CD4-positive, alpha-beta T cell treated with Interleukin-4 for 4 hours (primary cell): Measurements from ENCODE around the gene DIAPH3.

ENCODE experiments used
- DNase-seq: peaks from one replicate; pipeline ENCODE4 v3.0.0-alpha.2; 2020

The DIAPH3 gene

DNA sequence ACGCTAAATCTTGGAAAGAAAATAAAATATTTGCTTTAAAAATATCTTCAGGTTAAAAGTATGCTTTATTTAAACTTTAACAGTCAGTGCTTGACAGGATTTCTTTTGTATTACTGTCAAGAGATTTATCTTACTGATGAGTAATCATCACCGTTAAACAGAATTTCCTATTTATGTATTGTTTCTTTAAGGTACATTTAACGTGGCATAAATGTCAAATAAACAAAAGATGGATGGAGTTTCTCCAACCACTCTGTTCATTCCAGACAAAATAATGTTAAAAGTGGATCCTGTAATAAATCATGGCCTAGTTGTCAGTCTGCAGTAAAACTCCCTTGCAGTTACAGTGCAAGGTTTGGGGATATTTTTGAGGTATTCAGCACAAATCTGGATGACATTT is 298.3 kb downstream of the DIAPH3 start:
- DNase-seq = no peak

DNA sequence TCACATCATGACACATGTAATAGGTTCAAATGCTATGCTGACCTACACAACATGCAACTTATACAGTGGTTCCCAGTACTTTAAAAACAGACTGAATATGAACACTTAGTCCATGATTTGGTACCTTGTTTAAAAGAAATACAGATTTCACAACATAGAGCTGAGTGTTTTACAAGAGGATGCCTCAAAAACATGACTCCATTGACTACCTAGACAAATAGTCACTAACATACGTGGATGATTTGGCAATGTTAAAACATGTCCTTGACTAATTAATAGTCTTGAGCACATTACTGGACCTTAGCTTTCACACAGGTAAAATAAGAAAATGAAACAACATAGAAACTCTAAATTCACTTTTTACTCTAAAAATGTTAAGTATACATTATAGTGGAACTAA is 300.1 kb downstream of the DIAPH3 start:
- no peak for DNase-seq

GRCh38 chr13:59861676-59862075 is 302.1 kb downstream of the DIAPH3 start:
- no peak for DNase-seq

- DNase-seq = no peak
Observed at GRCh38 chr13:59856281-59856810, 307.4 kb downstream of the DIAPH3 start.

DNA sequence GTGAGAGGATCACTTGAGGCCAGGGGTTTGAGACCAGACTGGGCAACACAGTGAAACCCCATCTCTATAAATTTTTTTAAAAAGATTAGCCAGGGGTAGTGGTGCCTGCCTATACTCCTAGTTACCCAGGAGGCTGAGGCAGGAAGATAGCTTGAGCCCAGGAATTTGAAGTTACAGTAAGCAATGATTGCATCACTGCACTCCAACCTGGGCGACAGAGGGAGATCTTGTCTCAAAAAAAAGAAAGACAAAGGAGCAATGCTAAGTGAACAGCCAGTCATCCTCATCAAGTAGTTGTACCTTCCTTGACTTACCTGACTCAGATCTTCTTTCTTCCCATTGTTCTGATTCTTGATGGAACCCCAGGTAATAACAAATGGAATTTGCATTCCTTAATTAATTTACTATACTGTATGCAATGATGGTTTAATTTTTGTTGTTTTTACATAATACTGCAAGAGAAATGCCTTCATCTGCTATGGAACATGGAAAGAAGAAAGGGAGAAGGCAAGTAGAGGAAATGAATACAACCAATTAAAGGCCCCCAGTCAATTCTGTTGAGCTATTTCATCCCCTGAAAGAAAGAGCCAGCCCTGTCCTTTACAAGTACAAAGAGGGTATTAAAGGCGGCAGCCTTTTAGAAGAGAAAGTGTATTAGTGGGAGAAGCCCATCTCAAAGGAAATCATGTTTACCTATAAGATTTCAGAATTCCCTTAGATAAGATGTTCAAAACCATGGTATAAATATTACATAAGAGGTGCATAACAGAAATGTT is 316.7 kb downstream of the DIAPH3 start:
- DNase-seq = no peak

DNA sequence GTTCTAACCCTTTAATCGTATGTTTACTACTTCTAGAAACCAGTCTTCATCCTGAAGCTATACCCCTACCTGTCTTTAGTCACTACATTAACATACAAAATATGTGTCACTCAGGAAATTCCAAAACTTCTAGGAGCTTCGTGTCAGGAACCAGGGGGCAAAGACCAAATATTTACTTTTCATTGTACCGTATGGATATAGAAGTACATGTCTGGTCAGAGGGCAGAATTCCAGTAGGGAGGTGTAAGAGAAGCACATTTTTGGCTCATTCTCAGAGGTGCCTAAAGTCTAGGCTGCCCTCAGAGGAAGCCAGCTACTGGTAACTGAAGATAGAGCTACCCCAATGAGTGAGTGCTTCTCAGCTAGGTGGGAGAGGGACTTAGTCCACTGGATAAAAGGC is 320.7 kb downstream of the DIAPH3 start:
- no peak for DNase-seq

DNA sequence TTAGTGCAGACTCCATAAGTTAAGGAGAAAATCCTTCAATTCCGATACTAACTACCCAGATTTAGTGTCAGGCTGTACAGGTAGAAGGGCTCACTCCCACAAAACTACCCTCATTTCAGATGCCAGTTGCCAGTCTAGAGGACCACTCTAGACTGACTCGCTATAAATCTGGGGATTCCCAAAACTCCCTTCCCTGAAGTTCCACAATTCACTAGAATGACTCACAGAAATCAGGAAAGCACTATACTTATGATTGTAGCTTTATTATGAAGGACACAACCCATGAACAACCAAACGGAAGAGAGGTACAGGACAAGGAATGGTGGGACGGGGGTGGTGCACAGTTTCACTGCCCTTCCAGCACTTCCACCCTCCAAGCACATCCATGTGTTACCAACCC is 321.2 kb downstream of the DIAPH3 start:
- DNase-seq = no peak

GRCh38 chr13:59839186-59839585 is 324.5 kb downstream of the DIAPH3 start:
- no peak for DNase-seq

DNA sequence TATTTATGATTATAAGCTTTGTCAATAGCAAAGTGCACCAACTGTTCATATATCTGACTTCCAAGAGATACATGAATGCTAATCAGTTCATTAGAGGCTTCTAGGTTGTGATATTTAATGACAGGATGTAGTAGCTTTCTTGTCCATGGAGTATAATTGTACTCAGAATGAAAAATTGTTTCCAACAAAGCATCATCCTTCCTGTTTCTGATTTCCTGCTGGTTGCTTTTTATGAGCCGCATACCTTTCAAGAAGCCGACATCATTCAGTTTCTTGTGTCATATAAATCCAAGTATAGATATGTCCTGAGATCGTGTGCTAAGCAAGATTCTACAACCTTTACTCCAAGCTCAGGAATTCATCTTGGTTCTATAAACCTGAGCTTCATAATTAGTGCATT is 326.6 kb downstream of the DIAPH3 start:
- DNase-seq = no peak

DNA sequence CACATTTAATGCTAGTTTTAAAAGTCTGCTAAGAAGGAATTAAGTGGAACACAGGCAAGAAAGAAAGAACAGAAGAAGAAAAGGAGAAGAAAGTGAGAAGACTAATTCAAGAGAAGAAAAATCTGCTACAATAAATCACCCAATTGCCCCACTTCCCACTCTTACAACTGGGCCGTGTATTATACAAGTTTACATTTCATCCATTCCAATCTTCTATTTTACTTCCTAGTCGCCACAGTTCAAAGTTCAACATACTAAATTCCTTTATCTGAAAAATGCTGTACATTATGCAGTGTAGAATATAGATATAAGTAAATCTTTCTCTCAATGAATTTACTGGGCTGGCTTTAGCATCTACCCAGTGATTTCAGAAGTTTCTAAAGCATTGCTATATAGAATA is 328.2 kb downstream of the DIAPH3 start:
- no peak for DNase-seq

DNA sequence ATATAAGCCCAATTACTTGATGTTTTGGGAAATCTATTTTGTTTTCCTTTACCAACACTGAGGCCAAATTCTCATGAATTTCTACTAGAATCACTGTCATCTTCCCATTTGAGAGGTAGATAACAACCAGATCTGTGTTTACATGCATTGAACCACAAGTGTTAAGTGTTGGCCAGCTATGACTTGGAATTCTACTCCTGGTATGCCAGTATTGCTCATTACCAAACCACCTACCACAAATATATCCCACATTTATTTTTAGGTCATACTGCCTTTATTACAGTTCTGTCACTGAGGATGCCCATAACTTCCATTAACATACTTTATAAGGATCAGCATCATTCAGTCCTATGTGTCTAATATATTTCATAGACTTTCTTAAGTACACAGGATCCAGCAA is 328.9 kb downstream of the DIAPH3 start:
- no peak for DNase-seq

- no peak for DNase-seq
Observed at GRCh38 chr13:59829690-59830089, 334.0 kb downstream of the DIAPH3 start.

DNA sequence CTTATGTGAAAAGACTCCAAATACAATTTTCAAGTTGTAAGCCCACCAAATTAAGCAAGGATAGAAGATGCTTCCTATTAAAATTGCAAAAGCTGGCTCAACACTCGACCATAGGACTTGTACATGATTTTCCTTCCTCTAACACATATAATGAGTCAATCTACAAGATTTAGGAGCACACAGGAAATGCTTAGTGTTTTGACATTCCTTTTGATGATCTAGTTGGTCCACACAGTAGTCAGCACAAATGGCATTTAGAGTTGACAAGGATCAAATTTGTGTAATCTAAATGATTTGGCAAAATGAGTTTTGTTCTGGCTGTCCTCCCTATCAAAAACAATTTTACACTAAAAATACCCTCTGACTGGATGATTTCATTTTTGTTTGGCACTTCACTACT is 340.2 kb downstream of the DIAPH3 start:
- DNase-seq = no peak

GRCh38 chr13:59809564-59809963 is 354.2 kb downstream of the DIAPH3 start:
- no peak for DNase-seq

DNA sequence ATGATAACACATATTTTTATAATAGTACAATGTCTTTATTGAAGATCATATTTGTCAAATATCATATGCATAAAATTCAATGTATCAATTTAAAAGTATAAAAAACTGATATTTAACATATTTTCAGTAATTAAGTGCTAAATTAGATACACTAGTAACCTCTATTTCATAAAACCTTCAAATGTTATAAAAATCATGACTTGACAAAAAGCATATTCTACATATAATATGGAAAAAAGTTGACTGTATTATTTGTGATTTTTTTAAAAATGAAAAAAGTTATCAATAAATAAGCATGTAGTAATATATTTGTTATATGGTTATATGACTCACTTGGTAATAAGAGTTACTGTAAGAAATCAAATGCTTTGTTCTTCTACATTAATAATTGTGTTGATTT is 356.9 kb downstream of the DIAPH3 start:
- DNase-seq = no peak

DNA sequence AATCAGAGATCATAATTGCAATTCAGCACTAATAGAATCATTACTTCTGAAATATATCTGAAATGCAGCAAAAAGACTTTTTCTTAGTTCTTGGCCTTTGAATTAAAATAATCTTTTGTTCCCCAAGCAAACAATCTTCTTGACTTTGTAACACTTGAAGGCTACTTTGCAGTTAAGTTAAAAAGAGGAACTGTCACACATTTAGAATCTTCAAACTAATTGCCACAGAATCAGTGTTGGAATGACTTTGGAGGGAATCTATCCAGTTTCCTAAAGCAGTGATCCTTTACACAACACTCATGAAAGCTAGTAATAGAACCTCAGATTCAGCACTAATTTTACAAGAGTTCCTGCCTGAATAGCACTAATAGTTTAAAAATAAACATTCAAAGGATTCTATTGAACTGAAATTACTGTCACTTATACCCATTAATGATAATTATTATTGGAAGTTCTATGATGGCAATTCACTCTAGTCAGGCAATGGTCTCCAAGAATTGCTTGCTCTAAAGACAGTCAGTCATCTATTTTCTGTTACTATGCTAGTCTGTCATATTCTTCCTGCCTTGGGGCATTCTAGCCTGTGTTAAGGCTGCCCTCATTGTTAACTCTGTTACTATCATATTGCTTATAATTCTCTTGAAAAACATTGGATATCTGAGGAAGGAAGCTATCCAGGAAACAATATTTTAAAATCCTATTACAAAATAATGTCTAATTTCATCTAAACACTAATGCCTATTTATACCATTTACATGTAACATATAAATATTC is 362.4 kb downstream of the DIAPH3 start:
- DNase-seq = no peak

- DNase-seq = no peak
Observed at GRCh38 chr13:59793107-59793506, 370.6 kb downstream of the DIAPH3 start.

DNA sequence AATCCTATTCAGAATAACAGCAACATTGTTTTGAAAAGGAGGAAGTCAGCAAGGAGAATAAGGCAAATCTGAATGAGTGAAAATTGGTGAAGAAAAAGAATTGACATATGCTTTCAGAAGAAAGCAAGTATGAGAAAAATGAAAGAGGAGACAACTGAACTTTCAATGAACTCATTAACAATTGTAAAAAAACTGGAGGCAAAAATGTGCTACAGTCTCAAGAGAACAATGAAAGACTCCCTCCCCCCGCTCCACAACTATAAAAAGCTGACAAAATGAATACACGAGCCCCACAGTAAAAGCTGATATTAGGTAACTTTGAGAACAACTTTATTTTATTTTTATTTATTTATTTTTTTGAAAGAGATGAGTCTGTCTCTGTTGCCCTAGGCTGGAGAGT is 373.1 kb downstream of the DIAPH3 start:
- no peak for DNase-seq

DNA sequence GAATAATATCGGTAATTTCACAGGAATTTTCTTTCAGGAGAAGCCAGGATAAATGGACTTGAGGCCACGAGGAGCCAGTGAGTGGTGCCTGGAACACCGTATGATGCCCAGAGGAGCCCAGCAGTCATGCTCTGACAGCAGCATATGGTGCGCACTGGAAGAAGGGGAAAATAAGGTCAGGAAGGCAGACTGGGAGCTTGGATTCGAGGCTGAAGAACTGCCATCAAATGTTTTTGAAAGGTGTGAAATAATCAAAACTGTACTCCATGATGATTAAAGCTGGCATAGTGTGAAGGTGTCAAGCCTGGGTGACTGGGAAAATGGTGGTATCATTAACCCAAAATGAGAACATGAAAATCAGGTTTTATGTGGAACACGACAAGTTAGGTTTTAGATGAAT is 374.2 kb downstream of the DIAPH3 start:
- no peak for DNase-seq

- DNase-seq = no peak
Observed at GRCh38 chr13:59787679-59788078, 376.0 kb downstream of the DIAPH3 start.

- DNase-seq = no peak
Observed at GRCh38 chr13:59782696-59783095, 381.0 kb downstream of the DIAPH3 start.

DNA sequence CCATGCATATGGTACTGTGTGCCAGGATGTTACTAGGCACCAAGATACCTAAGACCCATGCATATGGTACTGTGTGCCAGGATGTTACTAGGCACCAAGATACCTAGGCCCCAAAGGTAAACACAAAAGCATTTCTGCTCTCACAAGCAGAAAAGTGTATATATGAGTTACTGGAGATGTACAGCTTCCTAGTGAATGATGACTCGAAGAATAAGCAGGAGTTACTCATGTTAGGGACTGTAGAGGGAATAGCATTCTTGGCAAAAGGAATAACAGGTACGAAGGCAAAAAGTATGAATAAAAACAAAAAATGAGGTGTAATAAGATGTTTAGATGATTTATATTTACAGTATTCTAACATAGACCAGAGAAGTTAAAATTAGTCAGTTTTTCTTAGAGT is 383.7 kb downstream of the DIAPH3 start:
- DNase-seq = no peak

DNA sequence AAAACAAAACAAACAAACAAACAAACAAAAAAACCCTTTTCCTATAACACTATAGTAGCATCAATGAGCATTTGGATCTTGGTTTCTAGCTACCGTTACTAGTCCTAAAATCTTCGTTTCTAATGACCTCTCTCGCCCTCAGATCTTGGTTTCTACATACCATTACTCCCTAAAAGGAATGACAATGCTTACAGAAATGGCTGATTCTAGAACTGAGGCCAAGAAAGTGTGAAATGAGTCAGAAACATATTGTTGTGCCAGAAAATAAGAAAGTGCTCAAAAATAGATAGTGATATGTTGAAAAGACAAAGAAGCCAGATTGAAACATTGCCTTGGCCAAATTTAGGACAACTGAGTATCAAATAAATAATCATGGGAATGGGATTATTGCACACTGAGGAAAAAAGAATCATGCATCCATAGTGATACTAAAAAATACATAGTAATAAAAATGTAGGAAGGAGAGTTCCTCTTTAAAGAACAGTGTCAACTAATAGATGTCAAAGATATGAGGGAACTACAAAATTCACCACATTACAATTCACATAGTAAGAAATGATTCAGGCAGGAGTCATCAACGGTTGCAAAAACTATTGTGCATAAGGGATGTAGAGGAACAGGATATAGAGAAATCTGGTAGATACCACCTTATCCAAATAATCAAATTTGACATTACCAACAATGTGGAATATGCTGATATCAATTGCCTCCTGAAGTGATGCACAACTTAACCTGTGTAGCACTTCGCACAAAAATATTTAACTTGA is 386.6 kb downstream of the DIAPH3 start:
- DNase-seq = no peak
